Panc1 (cell line): ENCODE results near the gene HTRA3.

ENCODE experiments used
- CTCF ChIP-seq: fragments of 450-650 bp; IDR thresholded peaks from 2 replicates; pipeline ENCODE4 v1.5.1; 2017; ENCODE audit warnings: mild to moderate bottlenecking
- POLR2AphosphoS5 ChIP-seq: IDR thresholded peaks from 2 replicates; pipeline ENCODE4 v1.6.1; 2012; ENCODE audit warnings: mild to moderate bottlenecking, low read depth, low read length, moderate library complexity
- REST ChIP-seq, 2 experiments: IDR thresholded peaks; 2 replicates each; pipeline ENCODE4 v1.6.1; 2011 to 2012; ENCODE audit warnings: low read depth in 2 of 2, control low read depth in 1 of 2, low read length in 1 of 2, mild to moderate bottlenecking in 1 of 2, moderate library complexity in 1 of 2; ENCODE audit not compliant: insufficient read depth in 1 of 2
- SIN3A ChIP-seq: IDR thresholded peaks from 2 replicates; pipeline ENCODE4 v1.6.1; 2012; ENCODE audit warnings: low read depth, mild to moderate bottlenecking, low read length, moderate library complexity, borderline replicate concordance; ENCODE audit not compliant: insufficient read depth
- TCF7L2 ChIP-seq: IDR thresholded peaks from 2 replicates; pipeline ENCODE4 v1.6.1; 2011; ENCODE audit warnings: mild to moderate bottlenecking, low read depth, low read length, inconsistent platforms

GRCh38 chr4:8283161-8283560 lies 13.6 kb downstream of the HTRA3 start:
- TF ChIP-seq POLR2AphosphoS5 (no peak), CTCF (no peak), REST (IDR thresholded peaks at IDR 0.05; ENCODE audit: insufficient read depth in 1 of 2, low read depth in 2 of 2, low read length in 1 of 2) (no peak), SIN3A (no peak), TCF7L2 (no peak)
